ENCODE measurements around the gene CDCA5. TPM values are rescaled to one million over a fixed set of nuclear protein-coding genes. Genes with fewer than 3 reads are reported as not detected.

CDCA5 gene
- total RNA-seq, 1 donor from 2014 or later: 25.9 TPM

DNA sequence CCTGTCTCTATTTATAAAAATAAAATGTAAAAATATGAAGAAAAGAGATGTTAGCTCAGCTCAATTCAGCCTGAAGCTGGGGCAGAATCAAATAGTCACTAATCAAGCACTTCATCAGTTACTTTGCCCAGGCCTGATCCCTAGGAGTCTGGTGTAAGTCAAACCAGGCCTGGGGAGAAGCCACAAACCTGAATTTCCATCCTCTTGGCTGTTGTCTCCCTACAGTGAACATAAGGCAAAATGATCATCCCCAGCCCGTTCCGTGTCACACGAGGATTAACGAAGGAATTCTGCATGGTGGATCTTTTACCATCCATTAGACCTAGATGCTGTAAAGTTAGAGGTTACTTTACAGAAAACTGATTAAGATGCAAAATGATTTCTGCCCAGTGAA is 19.0 kb downstream of the CDCA5 start:
- DNase-seq (ENCODE audit: low spot score, unreplicated experiment): no peak
- no peaks in the 10 kb centered on the region for H3K27me3 Mint-ChIP-seq
- H3K36me3 Mint-ChIP-seq (ENCODE audit: insufficient read depth): no peaks in the 10 kb centered on the region
- no peaks in the 10 kb centered on the region for H3K9me3 Mint-ChIP-seq (ENCODE audit: low read depth)
- no peak overlapping the region for H3K4me3 Mint-ChIP-seq (ENCODE audit: low read depth)
- TF ChIP-seq, protein P1, sequence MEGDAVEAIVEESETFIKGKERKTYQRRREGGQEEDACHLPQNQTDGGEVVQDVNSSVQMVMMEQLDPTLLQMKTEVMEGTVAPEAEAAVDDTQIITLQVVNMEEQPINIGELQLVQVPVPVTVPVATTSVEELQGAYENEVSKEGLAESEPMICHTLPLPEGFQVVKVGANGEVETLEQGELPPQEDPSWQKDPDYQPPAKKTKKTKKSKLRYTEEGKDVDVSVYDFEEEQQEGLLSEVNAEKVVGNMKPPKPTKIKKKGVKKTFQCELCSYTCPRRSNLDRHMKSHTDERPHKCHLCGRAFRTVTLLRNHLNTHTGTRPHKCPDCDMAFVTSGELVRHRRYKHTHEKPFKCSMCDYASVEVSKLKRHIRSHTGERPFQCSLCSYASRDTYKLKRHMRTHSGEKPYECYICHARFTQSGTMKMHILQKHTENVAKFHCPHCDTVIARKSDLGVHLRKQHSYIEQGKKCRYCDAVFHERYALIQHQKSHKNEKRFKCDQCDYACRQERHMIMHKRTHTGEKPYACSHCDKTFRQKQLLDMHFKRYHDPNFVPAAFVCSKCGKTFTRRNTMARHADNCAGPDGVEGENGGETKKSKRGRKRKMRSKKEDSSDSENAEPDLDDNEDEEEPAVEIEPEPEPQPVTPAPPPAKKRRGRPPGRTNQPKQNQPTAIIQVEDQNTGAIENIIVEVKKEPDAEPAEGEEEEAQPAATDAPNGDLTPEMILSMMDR (IDR thresholded peaks at IDR 0.05; ENCODE audit: unreplicated experiment): no peak
- H3K27ac Mint-ChIP-seq: no peak overlapping the region
- no peaks in the 10 kb centered on the region for H3K4me1 Mint-ChIP-seq (ENCODE audit: low read depth)

DNA sequence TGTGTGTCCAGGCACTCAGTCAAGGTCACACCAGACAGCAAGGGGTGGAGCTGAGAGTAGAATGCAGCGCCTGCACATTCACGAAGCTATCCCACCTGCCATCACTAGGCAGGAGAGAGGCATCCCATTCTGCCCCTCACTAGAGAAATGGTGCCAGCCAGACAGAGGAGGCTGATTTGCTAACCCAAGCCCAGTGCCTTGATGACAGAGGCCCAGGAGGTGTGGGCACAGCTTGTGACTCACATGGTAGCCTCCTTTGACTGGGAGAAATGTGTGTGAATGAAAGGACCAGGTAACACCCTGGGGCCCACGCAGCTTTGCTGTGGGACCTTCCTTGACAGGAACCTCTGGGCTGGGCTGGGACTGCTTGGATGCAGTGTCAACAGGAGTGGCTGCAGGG is 20.3 kb downstream of the CDCA5 start:
- TF ChIP-seq, protein P1 (IDR thresholded peaks at IDR 0.05; ENCODE audit: unreplicated experiment): no peak
- Mint-ChIP-seq H3K4me1 (ENCODE audit: low read depth) (no peaks in the 10 kb centered on the region), H3K9me3 (ENCODE audit: low read depth) (no peaks in the 10 kb centered on the region), H3K4me3 (ENCODE audit: low read depth) (no peak overlapping the region), H3K36me3 (ENCODE audit: insufficient read depth) (no peaks in the 10 kb centered on the region), H3K27ac (no peak overlapping the region), H3K27me3 (no peaks in the 10 kb centered on the region)
- DNase-seq (ENCODE audit: low spot score, unreplicated experiment): no peak

DNA sequence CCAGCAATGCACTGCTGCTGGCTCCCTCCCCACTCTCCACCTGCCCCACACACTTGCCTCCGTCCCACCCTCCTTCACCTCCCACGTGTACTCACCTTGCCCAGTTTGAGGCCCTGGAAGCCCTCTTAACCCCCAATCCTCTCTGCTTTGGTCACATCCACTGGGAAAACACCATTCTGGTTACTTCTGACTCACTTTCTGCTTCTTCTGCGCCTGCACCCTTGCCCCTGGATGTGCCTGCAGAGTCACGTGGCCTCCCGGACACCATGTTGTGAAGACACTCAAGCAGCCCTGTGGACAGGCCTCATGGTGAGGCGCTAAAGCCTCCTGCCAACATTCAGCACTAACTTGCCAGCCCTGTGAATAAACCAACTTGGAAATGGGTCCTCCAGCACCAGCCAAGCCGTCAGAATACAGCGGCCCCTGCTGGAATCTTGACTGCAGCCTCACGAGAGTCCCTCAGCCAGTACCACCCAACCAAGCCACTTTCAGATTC is 22.9 kb downstream of the CDCA5 start:
- no peak overlapping the region for H3K27ac Mint-ChIP-seq
- no peak overlapping the region for H3K4me3 Mint-ChIP-seq (ENCODE audit: low read depth)
- H3K9me3 Mint-ChIP-seq (ENCODE audit: low read depth): no peaks in the 10 kb centered on the region
- H3K4me1 Mint-ChIP-seq (ENCODE audit: low read depth): no peaks in the 10 kb centered on the region
- TF ChIP-seq, protein P1 (IDR thresholded peaks at IDR 0.05; ENCODE audit: unreplicated experiment): peak; percentile 27
- no peak for DNase-seq (ENCODE audit: low spot score, unreplicated experiment)
- no peaks in the 10 kb centered on the region for H3K27me3 Mint-ChIP-seq
- no peaks in the 10 kb centered on the region for H3K36me3 Mint-ChIP-seq (ENCODE audit: insufficient read depth)

DNA sequence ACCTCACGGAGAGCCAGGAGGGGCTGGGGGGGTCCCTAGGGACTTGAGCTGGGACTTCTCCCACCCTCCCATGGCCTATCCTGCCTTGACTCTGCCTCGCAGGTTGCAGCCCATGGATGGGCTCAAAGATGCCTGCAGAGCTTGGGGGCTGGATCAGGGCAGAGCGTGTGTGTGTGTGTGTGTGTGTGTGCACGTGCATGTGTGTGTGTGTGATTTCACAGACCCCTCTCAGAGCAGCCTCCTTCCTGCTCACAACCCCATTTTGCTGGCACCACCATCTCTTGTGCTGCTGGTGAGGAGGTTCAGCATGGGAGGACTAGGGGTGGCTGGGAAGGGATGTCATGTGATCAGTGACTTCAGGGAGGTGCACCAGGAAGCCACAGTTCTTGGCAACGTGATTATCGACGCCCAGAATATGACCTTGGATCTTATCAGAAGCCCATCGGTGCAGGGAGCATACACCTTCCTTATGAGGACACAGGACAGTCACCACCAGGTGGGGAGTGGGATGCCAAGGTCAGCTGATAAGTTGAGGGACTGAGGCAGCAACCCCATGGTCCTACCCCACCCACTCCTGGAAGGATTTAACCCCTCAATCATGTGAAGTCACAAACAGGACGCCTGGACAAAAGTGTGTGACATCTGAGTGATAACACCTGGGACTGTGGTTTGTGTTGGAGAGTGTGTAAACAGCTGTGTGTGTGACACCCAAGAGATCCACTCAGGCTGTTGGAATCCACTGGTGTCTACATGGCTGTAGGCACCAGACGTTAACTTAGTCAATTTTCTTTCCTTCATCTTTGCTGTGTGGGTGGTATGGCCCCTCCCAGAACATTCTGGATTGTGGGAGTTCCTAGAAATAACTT is 23.6 kb downstream of the CDCA5 start:
- TF ChIP-seq, protein P1 (IDR thresholded peaks at IDR 0.05; ENCODE audit: unreplicated experiment): no peak
- Mint-ChIP-seq H3K36me3 (ENCODE audit: insufficient read depth) (no peaks in the 10 kb centered on the region), H3K4me3 (ENCODE audit: low read depth) (no peak overlapping the region), H3K27me3 (no peaks in the 10 kb centered on the region), H3K9me3 (ENCODE audit: low read depth) (no peaks in the 10 kb centered on the region), H3K4me1 (ENCODE audit: low read depth) (no peaks in the 10 kb centered on the region), H3K27ac (no peak overlapping the region)
- no peak for DNase-seq (ENCODE audit: low spot score, unreplicated experiment)

DNA sequence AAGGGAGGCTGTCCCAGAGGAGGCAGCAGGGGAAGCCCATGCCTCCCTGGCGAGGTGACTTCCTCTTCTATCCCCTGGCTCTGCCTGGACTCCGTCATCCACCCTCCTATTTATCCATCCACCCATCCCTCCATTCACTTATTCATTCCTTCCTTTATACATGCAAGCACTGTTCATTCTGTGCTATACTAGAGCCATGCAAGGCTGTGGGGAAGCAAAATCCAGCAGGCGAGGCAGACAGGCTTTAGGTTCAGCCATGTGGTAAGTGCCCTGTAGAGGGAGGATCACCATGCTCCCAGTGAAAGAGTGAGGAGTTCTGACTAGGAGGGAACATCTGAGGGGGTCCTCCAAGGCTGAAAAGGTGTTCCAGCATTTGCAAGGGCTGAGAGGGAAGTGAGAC is 24.3 kb downstream of the CDCA5 start:
- H3K36me3 Mint-ChIP-seq (ENCODE audit: insufficient read depth): no peaks in the 10 kb centered on the region
- H3K9me3 Mint-ChIP-seq (ENCODE audit: low read depth): no peaks in the 10 kb centered on the region
- H3K27me3 Mint-ChIP-seq: no peaks in the 10 kb centered on the region
- no peak overlapping the region for H3K4me3 Mint-ChIP-seq (ENCODE audit: low read depth)
- no peak for DNase-seq (ENCODE audit: low spot score, unreplicated experiment)
- no peaks in the 10 kb centered on the region for H3K4me1 Mint-ChIP-seq (ENCODE audit: low read depth)
- TF ChIP-seq, protein P1 (IDR thresholded peaks at IDR 0.05; ENCODE audit: unreplicated experiment): no peak
- H3K27ac Mint-ChIP-seq: no peak overlapping the region
